Measurements from ENCODE around the gene SLC17A9. TPM values are rescaled to one million over a fixed set of nuclear protein-coding genes. Genes with fewer than 3 reads are reported as not detected.

The SLC17A9 gene
- total and polyA plus RNA-seq, 10 of the 15 experiments (the other 5 are each of a cell fraction or from before 2014, with no cell fraction given) = 0.72 to 74.1 (median 29.4) TPM

DNA sequence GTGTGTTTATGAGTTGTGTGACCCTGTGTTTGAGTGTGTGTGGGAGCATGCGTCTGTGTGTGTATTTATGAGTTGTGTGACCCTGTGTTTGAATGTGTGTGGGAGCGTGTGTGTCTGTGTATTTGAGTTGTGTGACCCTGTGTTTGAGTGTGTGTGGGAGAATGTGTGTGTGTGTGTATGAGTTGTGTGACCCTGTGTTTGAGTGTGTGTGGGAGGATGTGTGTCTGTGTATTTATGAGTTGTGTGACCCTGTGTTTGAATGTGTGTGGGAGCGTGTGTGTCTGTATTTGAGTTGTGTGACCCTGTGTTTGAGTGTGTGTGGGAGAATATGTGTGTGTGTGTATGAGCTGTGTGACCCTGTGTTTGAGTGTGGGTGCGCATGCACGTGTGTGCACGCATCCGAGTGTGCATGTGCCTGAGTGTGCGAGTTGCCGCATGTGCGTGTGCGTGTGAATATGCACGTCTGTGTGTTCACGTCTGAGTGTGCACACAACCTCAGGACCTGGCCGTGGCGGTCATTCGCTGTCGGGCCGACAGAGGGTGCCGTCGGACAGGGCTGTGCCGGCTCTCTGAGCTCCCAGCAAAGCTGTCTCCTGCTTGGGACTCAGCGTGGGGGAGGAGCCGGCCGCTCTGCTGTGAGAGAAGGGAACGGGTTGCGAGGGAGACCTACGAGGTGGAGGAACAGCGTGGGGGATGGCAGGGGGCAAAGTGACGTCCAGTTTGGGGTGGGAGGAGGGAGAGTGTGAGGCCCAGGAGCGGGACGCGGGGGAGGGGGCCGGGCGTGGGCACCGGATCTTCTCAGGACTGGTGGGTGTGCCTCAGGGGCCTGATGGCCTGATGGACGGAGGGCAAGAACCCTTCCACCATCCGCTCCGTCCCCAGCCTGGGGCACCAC, 19.7 kb downstream of the SLC17A9 start (continued):
- TF ChIP-seq SUZ12 (IDR thresholded peaks at IDR 0.05; ENCODE audit: unreplicated experiment) = no peak
- TF ChIP-seq MXI1 (IDR thresholded peaks at IDR 0.05; ENCODE audit: low read depth, low read length) = peak; percentile 74
- TF ChIP-seq CREM (IDR thresholded peaks at IDR 0.05; ENCODE audit: low read depth) = 0 out of 2 replicates have a peak, but pooled peaks have one; percentile 18
- no peak for TF ChIP-seq BCL11A (IDR thresholded peaks at IDR 0.05; ENCODE audit: low read depth, low read length)
- TF ChIP-seq YY1 (IDR thresholded peaks at IDR 0.05; ENCODE audit: low read depth, low read length) = peak; percentile 78
- no peak for TF ChIP-seq YBX1 (IDR thresholded peaks at IDR 0.05)
- TF ChIP-seq KLF5 (IDR thresholded peaks at IDR 0.05; ENCODE audit: partially characterized antibody) = no peak
- 0 out of 2 replicates have a peak, but pooled peaks have one; percentile 31 for TF ChIP-seq BACH1 (IDR thresholded peaks at IDR 0.05; ENCODE audit: borderline replicate concordance)
- peak; percentile 9; the same call in 1 of the 2 replicates for TF ChIP-seq ZNF592 (IDR thresholded peaks at IDR 0.05)
- TF ChIP-seq GATAD2B (conservative IDR thresholded peaks at IDR 0.05; ENCODE audit: low read depth) = peak; percentile 54; the same call in 1 of the 2 replicates
- TF ChIP-seq IKZF2 (IDR thresholded peaks at IDR 0.05) = peak; percentile 59 to 68; a peak in 3 of 4 replicates
- no peak for TF ChIP-seq CEBPB (IDR thresholded peaks at IDR 0.05; ENCODE audit: borderline replicate concordance in 1 of 2, low read depth in 2 of 2, low read length in 2 of 2)
- peak; percentile 77 for TF ChIP-seq ZNF207 (IDR thresholded peaks at IDR 0.05; ENCODE audit: borderline replicate concordance)
- TF ChIP-seq STAT3 (IDR thresholded peaks at IDR 0.05; ENCODE audit: low read depth, low read length) = no peak
- no peak for TF ChIP-seq NR2C1 (IDR thresholded peaks at IDR 0.05)
- TF ChIP-seq, protein P1, sequence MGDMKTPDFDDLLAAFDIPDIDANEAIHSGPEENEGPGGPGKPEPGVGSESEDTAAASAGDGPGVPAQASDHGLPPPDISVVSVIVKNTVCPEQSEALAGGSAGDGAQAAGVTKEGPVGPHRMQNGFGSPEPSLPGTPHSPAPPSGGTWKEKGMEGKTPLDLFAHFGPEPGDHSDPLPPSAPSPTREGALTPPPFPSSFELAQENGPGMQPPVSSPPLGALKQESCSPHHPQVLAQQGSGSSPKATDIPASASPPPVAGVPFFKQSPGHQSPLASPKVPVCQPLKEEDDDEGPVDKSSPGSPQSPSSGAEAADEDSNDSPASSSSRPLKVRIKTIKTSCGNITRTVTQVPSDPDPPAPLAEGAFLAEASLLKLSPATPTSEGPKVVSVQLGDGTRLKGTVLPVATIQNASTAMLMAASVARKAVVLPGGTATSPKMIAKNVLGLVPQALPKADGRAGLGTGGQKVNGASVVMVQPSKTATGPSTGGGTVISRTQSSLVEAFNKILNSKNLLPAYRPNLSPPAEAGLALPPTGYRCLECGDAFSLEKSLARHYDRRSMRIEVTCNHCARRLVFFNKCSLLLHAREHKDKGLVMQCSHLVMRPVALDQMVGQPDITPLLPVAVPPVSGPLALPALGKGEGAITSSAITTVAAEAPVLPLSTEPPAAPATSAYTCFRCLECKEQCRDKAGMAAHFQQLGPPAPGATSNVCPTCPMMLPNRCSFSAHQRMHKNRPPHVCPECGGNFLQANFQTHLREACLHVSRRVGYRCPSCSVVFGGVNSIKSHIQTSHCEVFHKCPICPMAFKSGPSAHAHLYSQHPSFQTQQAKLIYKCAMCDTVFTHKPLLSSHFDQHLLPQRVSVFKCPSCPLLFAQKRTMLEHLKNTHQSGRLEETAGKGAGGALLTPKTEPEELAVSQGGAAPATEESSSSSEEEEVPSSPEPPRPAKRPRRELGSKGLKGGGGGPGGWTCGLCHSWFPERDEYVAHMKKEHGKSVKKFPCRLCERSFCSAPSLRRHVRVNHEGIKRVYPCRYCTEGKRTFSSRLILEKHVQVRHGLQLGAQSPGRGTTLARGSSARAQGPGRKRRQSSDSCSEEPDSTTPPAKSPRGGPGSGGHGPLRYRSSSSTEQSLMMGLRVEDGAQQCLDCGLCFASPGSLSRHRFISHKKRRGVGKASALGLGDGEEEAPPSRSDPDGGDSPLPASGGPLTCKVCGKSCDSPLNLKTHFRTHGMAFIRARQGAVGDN (IDR thresholded peaks at IDR 0.05) = 0 out of 2 replicates have a peak, but pooled peaks have one; percentile 15
- TF ChIP-seq ZNF384 (IDR thresholded peaks at IDR 0.05; ENCODE audit: borderline replicate concordance, low read depth, low read length) = no peak
- TF ChIP-seq, protein P2, sequence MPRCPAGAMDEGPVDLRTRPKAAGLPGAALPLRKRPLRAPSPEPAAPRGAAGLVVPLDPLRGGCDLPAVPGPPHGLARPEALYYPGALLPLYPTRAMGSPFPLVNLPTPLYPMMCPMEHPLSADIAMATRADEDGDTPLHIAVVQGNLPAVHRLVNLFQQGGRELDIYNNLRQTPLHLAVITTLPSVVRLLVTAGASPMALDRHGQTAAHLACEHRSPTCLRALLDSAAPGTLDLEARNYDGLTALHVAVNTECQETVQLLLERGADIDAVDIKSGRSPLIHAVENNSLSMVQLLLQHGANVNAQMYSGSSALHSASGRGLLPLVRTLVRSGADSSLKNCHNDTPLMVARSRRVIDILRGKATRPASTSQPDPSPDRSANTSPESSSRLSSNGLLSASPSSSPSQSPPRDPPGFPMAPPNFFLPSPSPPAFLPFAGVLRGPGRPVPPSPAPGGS (IDR thresholded peaks at IDR 0.05; ENCODE audit: borderline replicate concordance, insufficient read depth, low read depth, low read length, poor library complexity, severe bottlenecking) = no peak
- no peak for TF ChIP-seq JUNB (IDR thresholded peaks at IDR 0.05)
- no peak for TF ChIP-seq SRF (IDR thresholded peaks at IDR 0.05; ENCODE audit: low read depth in 2 of 2, low read length in 2 of 2)
